Omental fat pad (tissue), 4 donors: Measurements from ENCODE around the gene FLT1. TPM values are rescaled to one million over a fixed set of nuclear protein-coding genes. Genes with fewer than 3 reads are reported as not detected.

ENCODE experiments used
- ATAC-seq: fragments of 150-250 bp; one replicate; pipeline ENCODE4 v1.9.1; 2016; ENCODE audit warnings: mild to moderate bottlenecking, moderate library complexity; ENCODE audit not compliant: low FRiP score
- DNase-seq: peaks from one replicate; pipeline ENCODE4 v3.0.0-alpha.2; 2019; ENCODE audit warnings: low spot score
- CTCF ChIP-seq, 3 donors: fragments of 450-650 bp; IDR thresholded peaks; one replicate each; pipeline ENCODE4 v1.5.1; 2016 to 2017; ENCODE audit warnings: antibody characterized with exemption in 3 of 3, mild to moderate bottlenecking in 3 of 3, moderate library complexity in 2 of 3
- total RNA-seq, 4 donors: library from RNA; depleted of rRNA; stranded (reverse); fragments of >200 nt; gene quantifications; one replicate each; pipeline ENCODE4 v1.1.0, GENCODE V29; 2016

Gene FLT1
- total RNA-seq, 4 donors from 2014 or later: 24.8 to 210 (median 65.7) TPM

GRCh38 chr13:28452755-28453154 lies 42.2 kb downstream of the FLT1 start:
- no peak for DNase-seq
- ATAC-seq: no peak
- no peak for TF ChIP-seq CTCF (IDR thresholded peaks at IDR 0.05)

- no peak for TF ChIP-seq CTCF (IDR thresholded peaks at IDR 0.05)
- ATAC-seq: no peak
Measured at GRCh38 chr13:28451482-28452217, 43.3 kb downstream of the FLT1 start.

GRCh38 chr13:28449826-28450773 lies 44.8 kb downstream of the FLT1 start:
- TF ChIP-seq CTCF (IDR thresholded peaks at IDR 0.05): no peak
- no peak for ATAC-seq

More at GRCh38 chr13:28451482-28452217, 43.3 kb downstream of the FLT1 start:
- DNase-seq: no peak

GRCh38 chr13:28448651-28449358 lies 46.1 kb downstream of the FLT1 start:
- ATAC-seq (no peak), DNase-seq (no peak)
- no peak for TF ChIP-seq CTCF (IDR thresholded peaks at IDR 0.05)

More at GRCh38 chr13:28449826-28450773, 44.8 kb downstream of the FLT1 start:
- no peak for DNase-seq

- no peak for TF ChIP-seq CTCF (IDR thresholded peaks at IDR 0.05)
Measured at GRCh38 chr13:28447989-28448388, 46.9 kb downstream of the FLT1 start.

GRCh38 chr13:28447206-28447605 lies 47.7 kb downstream of the FLT1 start:
- no peak for TF ChIP-seq CTCF (IDR thresholded peaks at IDR 0.05)
- ATAC-seq (no peak), DNase-seq (no peak)

More at GRCh38 chr13:28447989-28448388, 46.9 kb downstream of the FLT1 start:
- ATAC-seq (no peak), DNase-seq (no peak)
